WTC11 (cell line): ENCODE measurements around the gene PPM1A.

Experiments
- CREB1 ChIP-seq: sonication (generic); formaldehyde crosslinking; IDR thresholded peaks from 2 replicates; pipeline ENCODE4 v1.8.0; 2023; ENCODE audit warnings: mild to moderate bottlenecking, missing genetic modification reagents
- ESRRA ChIP-seq: sonication (generic); formaldehyde crosslinking; IDR thresholded peaks from 2 replicates; pipeline ENCODE4 v1.8.1; 2022; ENCODE audit warnings: mild to moderate bottlenecking, missing genetic modification reagents, borderline replicate concordance
- MAX ChIP-seq: sonication (generic); formaldehyde crosslinking; IDR thresholded peaks from 2 replicates; pipeline ENCODE4 v1.8.0; 2022; ENCODE audit warnings: mild to moderate bottlenecking, missing genetic modification reagents
- NR3C1 ChIP-seq: sonication (generic); formaldehyde crosslinking; conservative IDR thresholded peaks from 2 replicates; pipeline ENCODE4 v1.8.1; 2023; ENCODE audit warnings: low read depth, mild to moderate bottlenecking, missing genetic modification reagents
- PREB ChIP-seq: sonication (generic); formaldehyde crosslinking; IDR thresholded peaks from 2 replicates; pipeline ENCODE4 v1.8.1; 2022; ENCODE audit warnings: mild to moderate bottlenecking, missing genetic modification reagents, moderate library complexity, borderline replicate concordance
- TP53 ChIP-seq: sonication (generic); formaldehyde crosslinking; IDR thresholded peaks from 2 replicates; pipeline ENCODE4 v1.8.1; 2023; ENCODE audit warnings: mild to moderate bottlenecking, missing genetic modification reagents
- ZNF121 ChIP-seq: sonication (generic); formaldehyde crosslinking; IDR thresholded peaks from 2 replicates; pipeline ENCODE4 v1.8.0; 2023; ENCODE audit warnings: missing genetic modification reagents
- TF ChIP-seq, protein P1 (sequence below): fragments of 200-600 bp; IDR thresholded peaks from 2 replicates; pipeline ENCODE4 v1.8.0; 2022; ENCODE audit warnings: antibody characterized with exemption
- TF ChIP-seq, protein P2 (sequence below): sonication (generic); formaldehyde crosslinking; IDR thresholded peaks from 2 replicates; pipeline ENCODE4 v1.8.1; 2022; ENCODE audit warnings: low read depth, missing genetic modification reagents, borderline replicate concordance

GRCh38 chr14:60328583-60328982 is 79.6 kb downstream of the PPM1A start:
- TF ChIP-seq CREB1 (CRISPR knock-in tag), result no peak
- TF ChIP-seq, protein P1, sequence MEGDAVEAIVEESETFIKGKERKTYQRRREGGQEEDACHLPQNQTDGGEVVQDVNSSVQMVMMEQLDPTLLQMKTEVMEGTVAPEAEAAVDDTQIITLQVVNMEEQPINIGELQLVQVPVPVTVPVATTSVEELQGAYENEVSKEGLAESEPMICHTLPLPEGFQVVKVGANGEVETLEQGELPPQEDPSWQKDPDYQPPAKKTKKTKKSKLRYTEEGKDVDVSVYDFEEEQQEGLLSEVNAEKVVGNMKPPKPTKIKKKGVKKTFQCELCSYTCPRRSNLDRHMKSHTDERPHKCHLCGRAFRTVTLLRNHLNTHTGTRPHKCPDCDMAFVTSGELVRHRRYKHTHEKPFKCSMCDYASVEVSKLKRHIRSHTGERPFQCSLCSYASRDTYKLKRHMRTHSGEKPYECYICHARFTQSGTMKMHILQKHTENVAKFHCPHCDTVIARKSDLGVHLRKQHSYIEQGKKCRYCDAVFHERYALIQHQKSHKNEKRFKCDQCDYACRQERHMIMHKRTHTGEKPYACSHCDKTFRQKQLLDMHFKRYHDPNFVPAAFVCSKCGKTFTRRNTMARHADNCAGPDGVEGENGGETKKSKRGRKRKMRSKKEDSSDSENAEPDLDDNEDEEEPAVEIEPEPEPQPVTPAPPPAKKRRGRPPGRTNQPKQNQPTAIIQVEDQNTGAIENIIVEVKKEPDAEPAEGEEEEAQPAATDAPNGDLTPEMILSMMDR, result no peak
- TF ChIP-seq TP53 (CRISPR knock-in tag), result no peak
- TF ChIP-seq MAX (CRISPR knock-in tag), result no peak
- TF ChIP-seq NR3C1, result no peak
- TF ChIP-seq ESRRA (CRISPR knock-in tag), result no peak
- TF ChIP-seq ZNF121 (CRISPR knock-in tag), result no peak
- TF ChIP-seq, protein P2, sequence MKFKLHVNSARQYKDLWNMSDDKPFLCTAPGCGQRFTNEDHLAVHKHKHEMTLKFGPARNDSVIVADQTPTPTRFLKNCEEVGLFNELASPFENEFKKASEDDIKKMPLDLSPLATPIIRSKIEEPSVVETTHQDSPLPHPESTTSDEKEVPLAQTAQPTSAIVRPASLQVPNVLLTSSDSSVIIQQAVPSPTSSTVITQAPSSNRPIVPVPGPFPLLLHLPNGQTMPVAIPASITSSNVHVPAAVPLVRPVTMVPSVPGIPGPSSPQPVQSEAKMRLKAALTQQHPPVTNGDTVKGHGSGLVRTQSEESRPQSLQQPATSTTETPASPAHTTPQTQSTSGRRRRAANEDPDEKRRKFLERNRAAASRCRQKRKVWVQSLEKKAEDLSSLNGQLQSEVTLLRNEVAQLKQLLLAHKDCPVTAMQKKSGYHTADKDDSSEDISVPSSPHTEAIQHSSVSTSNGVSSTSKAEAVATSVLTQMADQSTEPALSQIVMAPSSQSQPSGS (CRISPR knock-in tag), result no peak
- no peak for TF ChIP-seq PREB (CRISPR knock-in tag)
